HG02623 (cell line): ENCODE measurements around the gene CXCL12.

Experiments used
- ATAC-seq: cut with Tn5 transposase; IDR thresholded peaks from one replicate; pipeline ENCODE4 v1.9.1; 2021; ENCODE audit warnings: moderate library complexity; ENCODE audit not compliant: unreplicated experiment

CXCL12 gene

DNA sequence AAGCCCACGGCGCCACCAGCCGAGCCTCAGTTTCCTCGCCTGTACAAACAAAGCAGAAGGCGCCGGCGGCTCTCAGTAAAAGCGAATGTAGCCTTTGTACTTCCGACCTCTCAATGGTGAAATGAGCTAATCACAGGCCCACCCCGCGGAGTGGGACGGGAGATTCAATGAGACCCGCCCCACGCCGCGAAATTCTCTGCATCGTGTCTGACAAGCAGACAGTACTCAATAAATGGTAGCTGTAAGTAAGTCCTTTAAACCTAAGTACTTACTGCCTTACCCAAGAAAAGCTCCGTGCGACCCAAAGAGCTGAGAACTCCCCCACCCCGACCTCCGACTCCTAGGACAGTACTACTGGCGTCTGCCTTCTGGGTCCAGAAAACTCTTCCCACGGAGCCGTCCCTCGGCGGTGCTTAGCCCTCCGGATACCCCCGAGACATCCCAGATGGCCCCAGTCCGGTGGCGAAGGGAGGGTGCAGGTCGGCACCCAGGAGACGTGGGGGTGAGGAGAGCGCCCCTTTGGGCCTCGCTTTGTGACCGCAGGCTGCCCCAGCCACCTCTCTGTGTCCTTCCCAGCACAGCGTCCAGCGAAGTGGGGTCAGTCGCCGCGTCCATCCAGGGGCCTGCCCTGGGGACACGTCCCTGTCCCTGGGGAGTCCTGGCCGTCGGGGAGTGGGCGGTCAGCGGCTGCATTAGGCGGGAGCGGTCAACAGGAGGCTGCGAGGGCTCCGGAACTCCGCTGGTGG is 972 bp upstream of the CXCL12 start:
- ATAC-seq = no peak

DNA sequence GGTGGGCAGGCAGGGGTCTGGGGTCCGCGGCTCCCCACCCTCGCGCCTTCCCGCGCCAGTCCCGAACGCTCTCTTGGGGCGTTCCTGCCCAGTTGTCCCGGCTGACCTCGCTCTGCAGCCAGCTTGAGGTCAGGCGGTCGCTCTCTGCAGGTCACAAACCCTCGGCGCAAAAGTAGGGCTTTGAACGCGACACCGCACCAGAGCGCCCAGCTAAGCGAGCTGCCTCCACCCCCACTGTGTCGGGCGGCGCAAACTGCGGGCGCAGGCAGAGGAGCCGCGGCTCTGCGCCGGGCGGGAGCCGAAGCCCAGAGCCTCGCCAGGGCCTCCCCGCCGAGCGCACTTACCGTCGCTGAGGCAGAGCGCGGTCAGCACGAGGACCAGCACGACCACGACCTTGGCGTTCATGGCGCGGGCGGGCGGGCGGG is 284 bp downstream of the CXCL12 start:
- no peak for ATAC-seq

DNA sequence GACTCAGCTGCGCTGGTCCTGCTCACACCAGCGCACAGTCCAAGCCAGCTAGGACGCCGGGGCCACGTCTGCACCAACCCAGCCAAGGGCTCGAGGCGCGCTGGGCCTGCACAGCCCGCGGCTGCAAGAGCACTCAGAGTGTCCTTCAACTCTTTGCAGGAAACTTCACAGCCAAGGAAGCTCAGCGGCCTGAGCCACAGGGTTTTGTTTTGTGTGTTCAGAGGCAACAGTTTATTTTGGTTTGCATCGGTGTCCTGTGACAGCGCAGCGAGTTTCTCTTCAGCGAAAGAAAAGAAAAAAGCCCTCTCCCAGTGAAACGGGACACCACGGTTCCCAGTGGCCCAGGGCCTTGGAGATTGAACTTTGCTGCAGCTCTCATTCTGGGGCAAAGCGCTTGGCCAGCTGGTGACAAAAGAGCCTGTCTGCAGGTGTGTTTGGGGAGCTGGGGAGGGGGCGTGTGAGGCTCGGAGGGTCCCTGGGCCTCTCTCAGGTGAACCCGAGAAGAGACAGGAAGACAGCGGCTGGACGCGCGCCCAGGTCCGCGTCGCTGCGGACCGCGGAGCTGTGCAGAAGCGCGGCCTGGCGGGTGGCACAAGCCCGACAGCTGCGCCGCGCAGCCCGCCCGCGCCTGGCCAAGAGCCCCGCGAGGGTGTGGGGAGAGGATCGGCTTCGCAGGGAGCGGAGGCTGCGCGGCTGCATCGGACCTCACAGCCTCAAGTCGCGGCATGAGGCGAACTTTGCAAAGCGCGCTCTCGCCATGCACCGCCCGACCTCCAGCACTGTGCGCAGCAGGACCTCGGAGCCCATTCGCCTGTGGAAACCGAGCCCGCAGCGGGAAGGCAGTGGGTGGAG is 922 bp downstream of the CXCL12 start:
- ATAC-seq = no peak

DNA sequence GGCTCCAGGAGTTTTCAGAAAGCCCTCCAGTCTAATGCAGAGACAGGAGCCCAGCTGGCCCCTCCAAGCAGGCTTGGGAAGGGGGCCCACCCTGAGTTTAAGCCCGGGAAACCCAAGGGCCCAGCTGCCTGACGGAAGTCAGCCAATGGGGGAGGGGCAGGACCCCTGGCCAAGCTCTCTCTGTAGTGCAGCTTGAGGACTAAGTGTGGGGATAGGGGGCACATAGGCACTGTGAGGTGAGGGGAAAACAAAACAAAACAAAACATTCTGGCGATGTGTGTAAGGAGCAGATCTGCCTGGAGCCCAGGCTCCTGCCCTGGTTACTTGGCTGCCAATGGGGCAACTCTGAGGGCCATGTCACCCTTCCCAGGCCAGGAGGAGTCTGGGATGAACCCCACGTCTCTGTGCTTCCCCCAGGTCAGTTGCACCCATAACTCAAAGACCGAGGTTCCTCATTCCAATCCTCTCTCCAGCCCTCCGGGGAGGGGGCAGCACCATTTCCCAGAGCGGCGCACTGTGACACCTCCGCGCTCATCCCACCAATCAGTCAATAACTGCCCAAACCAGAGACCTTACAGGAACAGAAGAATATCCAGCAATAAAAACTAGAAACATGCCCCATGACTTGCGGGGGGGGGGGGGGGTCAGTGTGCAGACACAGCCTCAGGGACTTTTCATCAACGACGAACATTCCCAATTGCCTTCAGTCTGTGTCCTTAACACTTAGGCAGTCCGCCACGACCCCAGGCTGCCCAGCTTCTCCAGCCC is 1.7 kb downstream of the CXCL12 start:
- no peak for ATAC-seq

DNA sequence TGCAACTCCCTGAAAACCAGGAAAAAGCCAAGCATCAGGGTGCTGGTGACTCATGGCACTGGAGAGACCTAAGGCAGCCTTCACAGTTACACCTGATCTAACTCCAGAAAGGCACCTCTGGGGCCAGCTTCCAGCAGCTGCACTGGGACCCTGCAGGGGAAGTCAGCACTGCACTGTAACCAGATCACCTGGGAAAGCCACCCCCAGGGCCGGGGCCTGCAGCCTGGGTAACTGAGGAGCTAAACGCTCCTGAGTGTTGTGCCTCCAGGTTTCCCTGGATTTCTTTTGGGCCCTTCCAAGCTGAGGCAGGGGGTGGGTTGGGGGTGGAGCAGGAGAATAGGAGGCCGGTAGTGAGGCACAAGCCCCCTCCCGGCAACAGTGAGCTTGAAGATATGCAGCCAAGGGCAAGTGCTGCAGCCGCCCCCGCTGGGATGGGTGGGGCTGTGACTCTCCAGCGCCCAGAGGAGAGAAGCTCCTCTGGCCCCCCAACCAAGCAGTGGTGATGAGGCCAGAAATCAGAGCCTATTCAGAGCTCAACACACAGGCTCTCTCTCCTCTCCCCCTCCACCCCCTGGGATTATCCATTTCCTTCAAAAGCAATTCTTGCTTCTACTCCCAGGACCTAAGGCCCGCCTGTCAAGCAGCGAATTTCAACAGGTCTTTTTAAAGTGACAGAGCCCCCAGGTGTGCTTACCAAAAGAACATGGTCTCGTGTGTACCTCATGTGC is 2.6 kb downstream of the CXCL12 start:
- no peak for ATAC-seq

DNA sequence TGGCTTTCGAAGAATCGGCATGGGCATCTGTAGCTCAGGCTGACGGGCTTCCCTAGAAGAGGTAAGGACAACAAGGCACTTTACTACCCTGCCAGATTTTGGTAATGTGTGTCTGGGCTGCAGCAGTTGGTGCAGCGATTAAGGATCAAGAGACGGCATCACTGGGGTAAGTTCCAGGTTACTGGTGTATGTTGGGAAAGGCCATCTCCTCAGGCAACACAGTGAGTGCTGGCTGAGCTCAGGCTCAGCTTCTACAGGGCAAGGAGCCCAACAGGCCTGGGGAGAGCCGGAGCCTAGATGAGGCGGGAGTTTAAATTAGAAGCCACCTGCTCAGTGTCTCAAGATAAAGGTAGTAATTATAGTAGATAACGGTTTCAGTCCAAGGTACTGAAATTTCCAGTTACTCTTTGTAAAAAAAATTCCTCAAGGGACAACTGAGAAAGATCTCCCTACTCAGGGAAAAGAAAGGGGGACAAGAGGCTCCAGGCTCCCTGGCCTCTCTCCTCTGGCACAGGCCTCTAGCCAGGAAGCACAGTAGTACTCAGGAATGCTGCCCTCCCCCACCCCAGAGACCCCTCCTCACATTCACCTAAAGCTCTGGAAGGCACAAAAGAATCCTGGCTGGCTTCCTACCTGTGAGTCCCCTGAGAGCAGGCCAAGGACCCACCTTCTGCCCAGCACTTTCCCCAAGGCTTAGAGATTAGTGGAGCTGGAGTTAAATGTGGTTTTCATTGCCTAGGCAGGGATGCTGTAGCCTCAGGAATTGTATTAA is 3.9 kb downstream of the CXCL12 start:
- ATAC-seq = no peak

DNA sequence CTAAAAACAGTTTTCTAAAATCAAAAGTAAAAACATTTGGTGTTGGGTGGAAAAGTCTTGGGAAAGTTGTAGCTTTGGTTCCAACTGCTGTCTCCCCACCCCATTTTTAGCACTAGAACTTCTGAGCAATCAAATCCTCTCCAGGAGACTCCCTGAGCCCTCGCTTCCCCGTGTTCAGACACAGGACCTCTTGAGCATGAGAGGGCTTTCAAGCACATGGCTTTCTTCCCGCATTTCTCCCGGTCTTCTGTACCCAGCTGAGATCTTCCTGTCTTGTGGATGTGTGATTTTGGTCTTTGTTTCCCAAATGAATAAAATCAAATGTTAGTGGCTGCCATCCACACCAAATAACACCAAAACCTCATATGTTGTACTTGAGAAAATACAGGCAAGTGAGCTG is 5.0 kb downstream of the CXCL12 start:
- ATAC-seq = no peak

DNA sequence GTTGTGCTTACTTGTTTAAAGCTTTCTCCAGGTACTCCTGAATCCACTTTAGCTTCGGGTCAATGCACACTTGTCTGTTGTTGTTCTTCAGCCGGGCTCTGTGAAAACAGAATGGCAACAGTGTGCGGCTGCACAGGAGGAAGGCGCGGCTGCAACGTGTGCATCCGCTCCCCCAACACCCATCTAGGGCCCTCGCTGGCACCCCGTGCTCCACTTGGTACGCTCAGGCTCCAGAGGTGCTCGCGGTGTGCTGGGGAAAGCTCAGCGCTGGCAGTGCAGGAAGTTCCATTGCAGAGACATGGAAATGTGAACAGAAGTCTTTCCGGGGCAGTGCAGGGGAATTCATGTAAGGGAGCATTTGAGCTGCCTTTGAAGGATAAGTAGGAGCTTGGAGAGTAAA is 6.3 kb downstream of the CXCL12 start:
- ATAC-seq = no peak

DNA sequence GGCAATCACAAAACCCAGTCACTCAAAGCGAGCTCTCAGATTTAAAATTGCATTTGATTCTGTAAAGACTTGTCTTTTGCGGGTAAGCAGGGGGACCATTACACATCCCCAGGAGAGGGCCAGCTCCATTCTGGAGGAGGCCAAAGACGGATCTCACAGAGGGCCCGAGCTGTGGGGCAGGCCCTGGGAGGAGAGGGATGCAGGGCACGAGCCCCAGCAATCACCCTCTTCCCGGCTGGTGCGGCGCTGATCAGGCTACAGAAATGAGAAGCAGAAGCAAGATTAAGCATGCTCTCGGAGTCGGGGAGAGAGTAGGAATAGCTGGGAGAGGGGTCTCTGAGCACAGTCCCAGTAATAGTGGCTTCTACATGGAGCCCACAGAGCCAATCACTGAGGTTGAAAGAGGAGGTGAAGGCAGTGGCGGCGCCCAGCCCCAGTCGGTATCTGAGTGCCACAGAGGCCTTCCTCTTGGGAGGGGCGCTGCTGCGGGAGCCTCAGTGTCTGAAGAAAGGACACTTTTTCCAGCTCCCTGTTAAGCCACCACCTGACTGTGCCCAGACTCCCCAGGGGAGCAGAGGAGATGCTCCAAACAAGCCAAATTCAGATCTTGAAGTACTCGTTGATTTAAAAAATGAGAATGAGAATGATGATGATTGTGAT is 7.1 kb downstream of the CXCL12 start:
- ATAC-seq = no peak

DNA sequence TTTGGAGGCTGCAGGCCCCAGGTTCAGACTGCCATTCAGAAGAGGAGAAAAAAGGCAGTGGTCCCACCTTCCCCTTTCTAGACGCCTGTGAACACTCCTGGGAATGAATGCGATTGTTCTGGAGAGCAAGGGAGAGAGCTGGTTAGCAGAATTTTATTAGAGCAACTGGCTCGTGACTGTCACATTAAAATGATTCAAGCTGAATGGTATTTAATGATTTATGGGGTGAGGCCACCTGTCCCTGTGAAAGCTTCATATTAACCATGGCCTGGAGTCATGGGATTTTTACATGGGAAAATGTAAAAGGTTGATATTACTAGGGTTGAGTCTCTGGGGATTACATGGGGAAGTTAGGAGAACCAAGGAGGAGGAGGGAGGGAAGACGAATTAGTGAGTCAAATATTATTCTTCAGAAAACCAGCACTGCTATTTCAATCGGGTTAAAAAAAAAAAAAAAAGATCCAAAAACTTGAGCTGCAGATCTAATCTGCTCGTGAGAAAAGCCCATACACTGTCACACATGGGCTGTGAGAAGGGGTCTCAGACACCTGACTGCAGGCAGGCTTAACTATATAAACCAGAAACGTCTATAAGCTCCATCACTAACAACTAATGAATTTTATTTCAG is 8.3 kb downstream of the CXCL12 start:
- ATAC-seq = no peak

DNA sequence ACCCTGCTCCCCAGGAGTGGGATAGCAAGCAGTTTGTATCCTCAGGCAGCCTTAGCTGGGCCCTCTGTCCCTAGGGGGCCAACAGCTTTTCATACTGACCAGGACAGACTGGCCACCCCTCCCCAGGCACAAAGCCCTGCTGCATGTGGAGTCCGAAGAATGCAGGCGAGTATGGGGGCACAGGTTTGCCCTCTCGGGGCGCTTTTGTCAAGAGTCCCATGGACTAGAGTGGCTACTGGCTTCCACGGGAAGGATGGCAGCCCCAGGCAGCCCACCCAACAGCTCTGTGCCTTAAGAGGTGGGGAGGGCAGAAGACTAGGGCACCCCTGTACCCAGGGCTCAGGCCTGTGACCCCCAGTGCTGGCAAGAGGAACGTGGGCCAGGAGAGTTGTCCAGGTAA is 10.7 kb downstream of the CXCL12 start:
- no peak for ATAC-seq

DNA sequence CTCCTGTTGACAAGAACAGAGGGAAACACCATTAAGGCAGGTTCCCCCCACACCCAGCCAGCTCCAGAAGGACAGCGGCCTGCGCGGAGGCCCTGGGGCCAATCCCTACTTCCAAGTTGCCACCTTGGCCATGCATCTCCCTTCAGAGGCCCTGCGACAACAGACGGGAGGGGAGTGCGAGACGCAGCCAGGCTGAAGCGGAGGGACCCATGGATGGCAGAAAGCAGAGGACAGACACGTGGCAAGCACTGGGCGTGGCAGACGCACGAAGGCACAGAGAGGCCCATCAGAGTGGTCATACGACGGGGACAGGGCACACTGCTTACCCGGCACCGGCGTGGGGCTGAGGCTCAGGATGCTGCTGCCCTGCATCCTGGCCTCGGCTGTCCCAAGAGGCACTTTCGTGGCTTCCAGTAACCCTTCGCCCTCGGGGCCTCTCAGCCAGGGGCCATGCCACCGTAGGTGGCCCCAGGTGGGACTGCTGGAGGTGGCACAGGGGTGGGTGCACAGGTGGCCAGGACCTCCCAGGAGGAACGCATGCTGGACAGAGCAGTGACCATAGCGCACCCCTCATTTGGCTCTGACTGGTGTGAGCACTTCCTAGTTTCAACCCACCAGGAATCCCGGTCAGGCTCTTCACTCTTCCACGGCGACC is 11.4 kb downstream of the CXCL12 start:
- no peak for ATAC-seq

DNA sequence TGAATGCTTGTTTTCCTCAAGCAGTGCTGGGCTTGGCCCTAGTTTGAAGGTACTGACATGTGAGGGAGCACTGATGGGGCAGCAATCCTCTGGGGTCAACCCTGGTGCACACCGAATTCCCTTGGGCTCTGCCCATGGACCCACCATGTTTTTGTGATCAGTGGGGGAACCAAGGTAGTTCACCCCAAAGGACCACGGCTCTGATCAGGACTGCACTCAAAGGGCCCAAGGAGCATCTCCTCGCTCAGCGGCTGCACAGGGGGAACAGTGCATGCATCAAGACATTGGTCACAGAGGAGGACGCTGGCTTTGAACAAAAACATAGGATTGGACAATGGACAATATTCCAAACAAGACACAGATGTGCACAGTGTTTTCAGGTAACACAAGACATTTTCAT is 12.7 kb downstream of the CXCL12 start:
- ATAC-seq = no peak

DNA sequence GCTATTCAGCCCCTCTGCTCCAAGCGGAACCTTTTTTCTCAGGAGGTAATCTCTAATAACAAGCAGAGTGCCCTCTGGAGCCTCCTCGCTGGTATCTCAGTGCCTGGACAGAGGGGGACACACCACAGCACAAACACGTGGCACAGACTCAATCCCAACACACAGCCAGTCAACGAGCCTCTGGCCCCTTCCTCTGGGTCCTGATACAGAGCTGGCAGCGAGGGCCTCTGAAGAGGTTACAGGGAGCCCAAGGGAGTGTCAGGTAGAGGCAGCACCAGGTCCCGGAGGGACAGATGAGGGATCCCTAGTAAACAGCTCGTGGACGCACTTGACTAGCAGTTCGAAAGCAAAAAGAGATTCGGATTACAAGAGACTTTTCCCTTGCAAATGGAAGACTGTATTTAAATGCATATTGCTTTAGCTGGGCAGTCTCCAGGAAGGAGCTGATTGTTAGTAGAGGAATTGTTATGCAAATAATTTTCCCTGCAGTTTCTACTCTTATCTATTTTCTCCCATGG is 14.1 kb downstream of the CXCL12 start:
- no peak for ATAC-seq

DNA sequence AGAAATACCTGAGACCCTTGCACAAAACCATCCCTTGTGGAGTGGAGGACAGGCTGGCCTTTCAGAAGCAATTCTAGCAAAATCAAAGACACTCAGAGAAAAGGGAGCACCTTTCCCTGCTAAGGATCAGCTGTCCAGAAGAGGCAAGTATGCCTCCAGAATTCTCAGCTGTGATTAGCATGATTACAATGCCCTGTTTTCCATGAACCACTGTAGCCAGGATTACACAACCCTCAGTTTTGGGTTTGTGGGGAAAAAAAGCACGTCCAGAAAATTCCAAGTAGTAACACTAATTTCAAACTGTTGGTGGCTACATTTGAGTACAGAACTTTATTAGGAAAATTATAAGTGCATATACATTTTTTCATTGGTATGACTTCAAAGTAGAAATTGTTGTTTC is 15.0 kb downstream of the CXCL12 start:
- ATAC-seq = no peak

DNA sequence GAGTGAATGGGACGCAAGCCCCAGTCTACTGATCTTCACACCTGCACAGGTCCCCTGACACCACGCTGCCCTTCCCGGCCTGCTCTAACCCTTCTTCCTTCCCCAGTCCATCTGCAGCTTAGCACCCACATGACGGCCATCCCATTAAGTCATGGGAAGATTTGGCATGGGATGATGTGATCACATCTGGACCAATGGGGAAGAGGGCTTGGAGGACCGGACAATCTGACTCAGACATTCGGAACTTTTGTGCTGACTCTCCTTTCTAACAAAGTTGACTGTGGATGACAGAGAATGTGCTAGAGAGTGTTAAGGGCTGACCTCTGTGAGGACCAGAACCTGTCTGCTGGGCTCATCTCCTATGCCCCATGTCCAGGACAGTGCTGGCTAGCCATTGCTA is 15.6 kb downstream of the CXCL12 start:
- ATAC-seq = no peak

DNA sequence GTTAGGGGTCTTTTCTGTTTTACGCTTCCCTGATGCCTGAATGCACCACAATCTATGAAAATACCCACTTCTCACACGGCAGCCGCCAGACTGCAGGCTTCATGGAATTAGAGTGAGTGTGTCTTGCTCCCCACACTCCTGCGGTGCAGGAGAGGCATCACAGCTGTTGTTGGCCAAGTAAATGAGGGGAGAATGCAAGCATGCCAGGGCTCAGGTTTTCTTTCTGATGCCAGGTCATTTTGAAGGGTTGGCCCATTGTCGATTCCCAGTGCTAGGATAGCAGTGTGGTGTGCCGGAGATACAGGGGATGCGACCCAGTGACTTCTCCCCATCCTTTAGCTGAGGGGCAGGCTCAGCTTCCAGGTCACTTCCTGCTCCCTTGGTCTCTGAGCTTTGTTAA is 16.3 kb downstream of the CXCL12 start:
- no peak for ATAC-seq

DNA sequence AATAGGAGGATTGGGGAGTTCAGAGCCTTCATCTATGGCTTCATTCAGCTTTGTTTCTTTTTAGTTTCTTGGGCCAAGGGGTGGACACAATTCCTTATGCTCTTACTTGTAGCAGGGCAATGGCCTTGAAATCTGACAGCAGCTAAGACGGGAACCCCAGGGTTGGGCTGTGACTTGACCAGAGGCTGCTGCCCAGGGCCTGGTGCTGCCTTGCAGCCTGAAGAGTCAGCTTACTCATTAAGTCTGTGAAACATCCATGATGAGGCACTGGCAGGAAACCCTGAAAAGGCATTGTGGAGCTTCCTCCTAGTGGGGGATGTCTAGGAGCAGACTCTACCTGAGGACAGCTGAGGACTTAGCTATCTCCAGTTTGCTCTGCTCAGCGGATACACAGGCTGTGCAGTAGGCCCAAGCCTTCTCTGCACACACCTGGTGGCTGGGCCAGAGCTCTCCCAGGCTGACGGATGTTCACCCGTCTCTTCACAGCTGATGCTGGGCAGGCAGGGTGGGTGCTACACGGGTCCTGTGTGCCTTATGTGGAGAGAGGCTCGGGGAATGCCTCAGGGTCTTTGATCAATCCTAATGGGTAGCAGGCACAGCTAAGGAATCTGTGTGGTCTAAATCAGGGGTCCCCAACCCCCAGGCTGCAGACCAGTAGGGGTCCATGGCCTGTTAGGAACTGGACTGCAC is 17.8 kb downstream of the CXCL12 start:
- ATAC-seq = no peak
